Globus pallidus (tissue), 1 donor: ENCODE results near the gene TLCD3A.
"Not testable (repeated sequence)": the region's sequence is repeated elsewhere in the genome, so short reads cannot be mapped to it uniquely, and the experiment has no call there.

Experiments used
- DNase-seq: peaks from one replicate; pipeline ENCODE4 v3.0.0-alpha.2; 2015; ENCODE audit warnings: low spot score

TLCD3A gene

GRCh38 chr17:749359-749758 lies 17.0 kb downstream of the TLCD3A start:
- not testable (repeated sequence) for DNase-seq

- no peak for DNase-seq
These were observed 18.1 kb downstream of the TLCD3A start for GRCh38 chr17:750431-751037.

GRCh38 chr17:751269-752001 lies 19.0 kb downstream of the TLCD3A start:
- no peak for DNase-seq

GRCh38 chr17:752002-752619 lies 19.7 kb downstream of the TLCD3A start, which contains the start of gene GEMIN4:
Gene GEMIN4, minus strand, starts transcription at chr17:752264. Its CDS starts 122 bp downstream, at chr17:752142.
- DNase-seq = peak; percentile 75

- no peak for DNase-seq
These were observed 20.3 kb downstream of the TLCD3A start for GRCh38 chr17:752620-753219.

- no peak for DNase-seq
These were observed 21.0 kb downstream of the TLCD3A start for GRCh38 chr17:753418-753817.

- DNase-seq = not testable (repeated sequence)
These were observed 23.0 kb downstream of the TLCD3A start for GRCh38 chr17:755319-755961.

- DNase-seq = not testable (repeated sequence)
These were observed 23.7 kb downstream of the TLCD3A start for GRCh38 chr17:756010-756567.

- DNase-seq = no peak
These were observed 27.6 kb downstream of the TLCD3A start for GRCh38 chr17:759964-760363.

- no peak for DNase-seq
These were observed 28.0 kb downstream of the TLCD3A start for GRCh38 chr17:760371-760770.

GRCh38 chr17:767076-767475 lies 34.7 kb downstream of the TLCD3A start:
- DNase-seq = no peak

GRCh38 chr17:773016-773415 lies 40.6 kb downstream of the TLCD3A start:
- DNase-seq = no peak

- no peak for DNase-seq
These were observed 41.3 kb downstream of the TLCD3A start for GRCh38 chr17:773467-774312.

- DNase-seq = no peak
These were observed 41.9 kb downstream of the TLCD3A start for GRCh38 chr17:774313-774584.

GRCh38 chr17:778096-778495 lies 45.7 kb downstream of the TLCD3A start:
- no peak for DNase-seq

- peak; percentile 85 for DNase-seq
These were observed 49.7 kb downstream of the TLCD3A start, which contains the start of the genes GLOD4 and MRM3 for GRCh38 chr17:781805-782731. Gene GLOD4, minus strand, starts transcription at chr17:782280. Its CDS starts 25 bp downstream, at chr17:782255. Gene MRM3, plus strand, starts transcription at chr17:782353. Its CDS starts 26 bp downstream, at chr17:782379.

- DNase-seq = no peak
These were observed 51.7 kb downstream of the TLCD3A start for GRCh38 chr17:784143-784542.

- DNase-seq = not testable (repeated sequence)
These were observed 53.5 kb downstream of the TLCD3A start for GRCh38 chr17:785901-786300.

- DNase-seq = no peak
These were observed 55.3 kb downstream of the TLCD3A start for GRCh38 chr17:787641-788221.

GRCh38 chr17:788551-788950 lies 56.2 kb downstream of the TLCD3A start:
- no peak for DNase-seq
